SK-N-SH (cell line): ENCODE data around the gene CFAP221. TPM values are rescaled to one million over a fixed set of nuclear protein-coding genes. Genes with fewer than 3 reads are reported as not detected.

Experiments used
- CTCF ChIA-PET: fragments of 300-600, 350-600 bp; formaldehyde crosslinking; extraction: SDS; loops from one replicate; lab custom pipeline; 2021; lab: Yijun Ruan, JAX
- POLR2A ChIA-PET: fragments of 350-600 bp; sonication (Branson Sonifier 250); formaldehyde crosslinking; extraction: SDS; loops from one replicate; lab custom pipeline; 2020; ENCODE audit warnings: antibody characterized with exemption, inconsistent platforms; lab: Yijun Ruan, JAX
- DNase-seq: peaks from one replicate; pipeline ENCODE4 v3.0.0; 2012
- H2AFZ ChIP-seq: fragments of 200-600 bp; sonication (generic); 2 replicates; pipeline ENCODE4 v1.8.1; 2016; ENCODE audit warnings: antibody characterized with exemption, mild to moderate bottlenecking, low read depth
- H3F3A ChIP-seq: fragments of 200-600 bp; sonication (generic); replicated peaks from 2 replicates; pipeline ENCODE3; 2016; ENCODE audit warnings: antibody characterized with exemption, mild to moderate bottlenecking; ENCODE audit not compliant: insufficient read depth
- H3K27ac ChIP-seq, 2 experiments: fragments of 200-500 bp in 1 of 2; fragments of 200-600 bp in 1 of 2; sonication (Bioruptor generic) in 1 of 2; sonication (generic), shearing (Covaris generic) in 1 of 2; 2 replicates each; pipeline versions ENCODE4 v1.5.1 to v1.6.1; 2014 to 2016; ENCODE audit warnings: low read depth in 2 of 2, inconsistent platforms in 1 of 2, low read length in 1 of 2, mild to moderate bottlenecking in 1 of 2, mixed read lengths in 1 of 2
- H3K27me3 ChIP-seq: fragments of 200-600 bp; sonication (generic), shearing (Covaris generic); 2 replicates; pipeline ENCODE4 v1.6.1; 2016; ENCODE audit warnings: mixed run types; ENCODE audit not compliant: insufficient read depth
- H3K36me3 ChIP-seq, 2 experiments: fragments of 200-500 bp in 1 of 2; fragments of 200-600 bp in 1 of 2; sonication (Bioruptor generic) in 1 of 2; sonication (generic) in 1 of 2; replicated peaks in 1 of 2; 2 replicates each; pipeline versions ENCODE3 to v1.5.1; 2014 to 2016; ENCODE audit warnings: low read length in 1 of 2, mild to moderate bottlenecking in 1 of 2; ENCODE audit not compliant: insufficient read depth in 2 of 2, control insufficient read depth in 1 of 2
- H3K4me1 ChIP-seq, 2 experiments: fragments of 200-500 bp in 1 of 2; fragments of 200-600 bp in 1 of 2; sonication (Bioruptor generic) in 1 of 2; sonication (generic), shearing (Covaris generic) in 1 of 2; 2 replicates each; pipeline versions ENCODE4 v1.5.1 to v1.6.1; 2014 to 2016; ENCODE audit warnings: low read depth in 1 of 2, low read length in 1 of 2, mixed run types in 1 of 2; ENCODE audit not compliant: insufficient read depth in 2 of 2, control insufficient read depth in 1 of 2
- H3K4me2 ChIP-seq: fragments of 200-600 bp; sonication (generic), shearing (Covaris generic); 2 replicates; pipeline ENCODE4 v1.6.1; 2017; ENCODE audit warnings: mixed run types
- H3K4me3 ChIP-seq, 2 experiments: fragments of 200-500 bp in 1 of 2; fragments of 200-600 bp in 1 of 2; sonication (Bioruptor generic) in 1 of 2; sonication (generic), shearing (Covaris generic) in 1 of 2; 2 replicates each; pipeline versions ENCODE4 v1.5.1 to v1.8.1; 2014 to 2016; ENCODE audit warnings: low read depth in 2 of 2, inconsistent platforms in 1 of 2, low read length in 1 of 2, mild to moderate bottlenecking in 1 of 2, mixed read lengths in 1 of 2, moderate library complexity in 1 of 2
- H3K79me2 ChIP-seq: fragments of 200-600 bp; sonication (generic); 2 replicates; pipeline ENCODE4 v1.8.1; 2017; ENCODE audit warnings: mild to moderate bottlenecking; ENCODE audit not compliant: insufficient read depth
- H3K9ac ChIP-seq: fragments of 200-600 bp; sonication (generic); 2 replicates; pipeline ENCODE4 v1.6.1; 2017; ENCODE audit warnings: mixed run types
- H3K9me2 ChIP-seq: fragments of 200-600 bp; sonication (generic); 2 replicates; pipeline ENCODE4 v1.6.1; 2017; ENCODE audit warnings: mixed run types
- H3K9me3 ChIP-seq: fragments of 200-600 bp; sonication (generic); 2 replicates; pipeline ENCODE4 v1.6.1; 2017; ENCODE audit warnings: mixed run types, mild to moderate bottlenecking, moderate library complexity
- H4K20me1 ChIP-seq: fragments of 200-600 bp; sonication (generic); 2 replicates; pipeline ENCODE4 v1.6.1; 2017; ENCODE audit warnings: mild to moderate bottlenecking, mixed run types; ENCODE audit not compliant: insufficient read depth
- CHD2 ChIP-seq: fragments of 150-350 bp; IDR thresholded peaks from 2 replicates; pipeline ENCODE4 v1.6.1; 2018; ENCODE audit warnings: low read length; ENCODE audit not compliant: partially characterized antibody
- EZH2phosphoT487 ChIP-seq: fragments of 200-600 bp; sonication (generic); IDR thresholded peaks from 2 replicates; pipeline ENCODE4 v1.6.1; 2017; ENCODE audit warnings: low read depth, mixed run types, mild to moderate bottlenecking, antibody characterized with exemption, moderate library complexity, borderline replicate concordance
- FOSL2 ChIP-seq: IDR thresholded peaks from 2 replicates; pipeline ENCODE4 v1.4.0; 2012; ENCODE audit warnings: low read depth, mild to moderate bottlenecking, moderate library complexity, borderline replicate concordance
- FOXJ3 ChIP-seq: sonication (generic); formaldehyde crosslinking; IDR thresholded peaks from 2 replicates; pipeline ENCODE4 v1.5.1; 2020; ENCODE audit warnings: mild to moderate bottlenecking, missing genetic modification reagents
- GABPA ChIP-seq: IDR thresholded peaks from 2 replicates; pipeline ENCODE4 v1.4.0; 2012; ENCODE audit warnings: low read depth, mild to moderate bottlenecking
- GATA2 ChIP-seq: sonication (generic); formaldehyde crosslinking; IDR thresholded peaks from 2 replicates; pipeline ENCODE4 v1.5.0; 2020; ENCODE audit warnings: mild to moderate bottlenecking, missing genetic modification reagents
- JUND ChIP-seq: IDR thresholded peaks from 2 replicates; pipeline ENCODE4 v1.4.0; 2012
- MAX ChIP-seq: IDR thresholded peaks from 2 replicates; pipeline ENCODE4 v1.4.0; 2012; ENCODE audit warnings: low read depth
- MEF2A ChIP-seq: IDR thresholded peaks from 2 replicates; pipeline ENCODE4 v1.4.0; 2012; ENCODE audit warnings: low read depth, borderline replicate concordance
- MXI1 ChIP-seq: IDR thresholded peaks from 2 replicates; pipeline ENCODE4 v1.6.1; 2012; ENCODE audit warnings: mild to moderate bottlenecking, low read depth, low read length, improper control_type of control experiment
- NFIC ChIP-seq: IDR thresholded peaks from 2 replicates; pipeline ENCODE4 v1.4.0; 2012; ENCODE audit warnings: borderline replicate concordance
- NRF1 ChIP-seq: IDR thresholded peaks from 2 replicates; pipeline ENCODE4 v1.6.1; 2012; ENCODE audit warnings: low read depth, mild to moderate bottlenecking, low read length
- RCOR1 ChIP-seq: fragments of 150-350 bp; IDR thresholded peaks from 2 replicates; pipeline ENCODE4 v1.6.1; 2017; ENCODE audit warnings: antibody characterized with exemption, low read length
- RFX5 ChIP-seq: IDR thresholded peaks from 2 replicates; pipeline ENCODE4 v1.6.1; 2012; ENCODE audit warnings: mild to moderate bottlenecking, improper control_type of control experiment, low read length
- RXRA ChIP-seq: IDR thresholded peaks from 2 replicates; pipeline ENCODE4 v1.4.0; 2012; ENCODE audit warnings: low read depth, mild to moderate bottlenecking, borderline replicate concordance
- SIN3A ChIP-seq: IDR thresholded peaks from 2 replicates; pipeline ENCODE4 v1.6.1; 2012; ENCODE audit warnings: low read depth, mild to moderate bottlenecking, low read length, moderate library complexity, borderline replicate concordance
- SMC3 ChIP-seq: IDR thresholded peaks from 2 replicates; pipeline ENCODE4 v1.6.1; 2012; ENCODE audit warnings: low read depth, low read length, improper control_type of control experiment
- TAF1 ChIP-seq: IDR thresholded peaks from 2 replicates; pipeline ENCODE4 v1.6.1; 2012; ENCODE audit warnings: low read depth, mild to moderate bottlenecking, low read length, moderate library complexity, borderline replicate concordance
- TCF12 ChIP-seq: IDR thresholded peaks from 2 replicates; pipeline ENCODE4 v1.4.0; 2012
- TEAD4 ChIP-seq: IDR thresholded peaks from 2 replicates; pipeline ENCODE4 v1.4.0; 2012; ENCODE audit warnings: mild to moderate bottlenecking, borderline replicate concordance; ENCODE audit not compliant: insufficient read depth
- WGBS: methylation state at CpG from one replicate; pipeline ENCODE4 v1.1.6; 2017; ENCODE audit warnings: low lambda C conversion rate; 5-methylcytosine and 5-hydroxymethylcytosine counted together
- polyA plus RNA-seq, 3 experiments: library from polyadenylated mRNA; depleted of rRNA; stranded (reverse); fragments of >200 nt; gene quantifications; 2 replicates each; pipeline ENCODE4 v1.2.3, GENCODE V29; 2012
- TF ChIP-seq, protein P1 (sequence below): IDR thresholded peaks from 2 replicates; pipeline ENCODE4 v1.4.0; 2012; ENCODE audit warnings: low read depth, borderline replicate concordance
- TF ChIP-seq, protein P2 (sequence below): IDR thresholded peaks from 2 replicates; pipeline ENCODE4; 2012

CFAP221 gene
- polyA plus RNA-seq, 1 of the 3 experiments (the other 2 are of a cell fraction): 0.12 TPM

- no peak for DNase-seq
- 47% methylated on average over 6 of the region's 6 CpGs for WGBS
- no peaks in the 10 kb centered on the region for H3K79me2 ChIP-seq
- no peaks in the 10 kb centered on the region for H3K4me1 ChIP-seq
- H3K9ac ChIP-seq: no peak overlapping the region
- H3K4me2 ChIP-seq: no peak overlapping the region
- H2AFZ ChIP-seq: no peak overlapping the region
- H3K9me3 ChIP-seq: no peaks in the 10 kb centered on the region
- no peaks in the 10 kb centered on the region for H4K20me1 ChIP-seq
- TF ChIP-seq TCF12 (no peak), NRF1 (no peak), TAF1 (no peak)
- POLR2A ChIA-PET: no interaction called here
- no peak overlapping the region for H3K4me3 ChIP-seq
- CTCF ChIA-PET: interaction anchor here (1.5 kb wide), 1 partner anchor 17 kb away, joined by 3 read pairs; no protein-coding TSS in a partner anchor
- H3F3A ChIP-seq: no peaks in the 10 kb centered on the region
- H3K27me3 ChIP-seq: no peaks in the 10 kb centered on the region
- no peaks in the 10 kb centered on the region for H3K36me3 ChIP-seq
- no peaks in the 10 kb centered on the region for H3K9me2 ChIP-seq
- H3K27ac ChIP-seq: no peak overlapping the region
Measured at GRCh38 chr2:119508756-119509155, 35.5 kb upstream of the CFAP221 start.

DNA sequence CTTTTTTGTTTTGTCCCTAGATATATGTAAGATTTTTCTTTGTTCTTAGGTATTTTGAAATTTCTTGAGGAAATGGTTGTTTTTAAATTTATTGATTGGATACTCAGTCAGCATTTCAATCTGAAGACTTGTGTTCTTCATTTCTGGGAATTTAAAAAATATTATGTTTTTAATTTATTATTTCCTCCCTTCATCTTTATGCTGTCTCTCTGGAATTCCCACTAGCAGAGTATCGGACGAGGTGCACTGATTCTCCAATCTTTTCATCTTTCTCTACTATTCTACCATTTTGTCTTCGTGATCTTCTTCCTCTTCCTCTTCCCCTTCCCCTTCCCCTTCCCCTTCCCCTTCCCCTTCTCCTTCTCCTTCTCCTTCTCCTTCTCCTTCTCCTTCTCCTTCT, 32.3 kb upstream of the CFAP221 start:
- Histone ChIP-seq H3K27ac (no peak overlapping the region), H3K27me3 (no peaks in the 10 kb centered on the region), H3K79me2 (no peaks in the 10 kb centered on the region), H3K36me3 (no peaks in the 10 kb centered on the region), H3K4me2 (no peak overlapping the region), H4K20me1 (no peaks in the 10 kb centered on the region), H3K9me3 (no peaks in the 10 kb centered on the region), H3F3A (no peaks in the 10 kb centered on the region), H3K4me3 (no peak overlapping the region), H3K9me2 (no peaks in the 10 kb centered on the region), H2AFZ (no peak overlapping the region), H3K9ac (no peak overlapping the region), H3K4me1 (no peaks in the 10 kb centered on the region)
- no peak for TF ChIP-seq NFIC
- TF ChIP-seq MEF2A: no peak
- no peak for TF ChIP-seq GATA2
- TF ChIP-seq EZH2phosphoT487: no peak
- TF ChIP-seq TCF12: no peak
- no peak for TF ChIP-seq SMC3
- TF ChIP-seq, protein P1, sequence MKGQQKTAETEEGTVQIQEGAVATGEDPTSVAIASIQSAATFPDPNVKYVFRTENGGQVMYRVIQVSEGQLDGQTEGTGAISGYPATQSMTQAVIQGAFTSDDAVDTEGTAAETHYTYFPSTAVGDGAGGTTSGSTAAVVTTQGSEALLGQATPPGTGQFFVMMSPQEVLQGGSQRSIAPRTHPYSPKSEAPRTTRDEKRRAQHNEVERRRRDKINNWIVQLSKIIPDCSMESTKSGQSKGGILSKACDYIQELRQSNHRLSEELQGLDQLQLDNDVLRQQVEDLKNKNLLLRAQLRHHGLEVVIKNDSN: no peak
- TF ChIP-seq MAX: no peak
- TF ChIP-seq TAF1: no peak
- DNase-seq: no peak
- ChIA-PET POLR2A (no interaction called here), CTCF (no interaction called here)
- 45% methylated on average over 3 of the region's 3 CpGs for WGBS

DNA sequence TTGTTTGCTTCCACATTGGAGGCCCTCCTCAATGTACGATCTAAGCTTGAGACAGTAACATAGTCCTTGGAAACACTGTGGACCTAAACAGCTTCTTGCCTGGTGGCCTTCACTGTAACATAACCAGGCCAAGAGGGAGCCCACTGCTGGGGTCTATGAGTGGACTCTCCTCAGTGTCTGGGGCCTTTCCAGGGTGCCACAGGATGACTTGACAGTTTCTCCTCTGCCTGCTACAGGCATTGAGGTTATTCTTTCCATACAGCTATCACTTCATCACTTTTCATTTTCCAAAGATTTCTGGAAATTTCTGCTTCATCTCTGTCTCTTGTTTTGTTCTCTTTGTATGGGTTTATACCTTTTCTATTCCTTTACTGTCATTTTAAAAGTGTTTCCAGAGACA, 31.3 kb upstream of the CFAP221 start:
- Histone ChIP-seq H3K27me3 (no peaks in the 10 kb centered on the region), H4K20me1 (no peaks in the 10 kb centered on the region), H3F3A (no peaks in the 10 kb centered on the region), H3K4me1 (no peaks in the 10 kb centered on the region), H3K79me2 (no peaks in the 10 kb centered on the region), H3K9me2 (no peaks in the 10 kb centered on the region), H3K36me3 (no peaks in the 10 kb centered on the region), H3K27ac (no peak overlapping the region), H3K4me3 (no peak overlapping the region), H3K4me2 (no peak overlapping the region), H3K9ac (no peak overlapping the region), H3K9me3 (no peaks in the 10 kb centered on the region), H2AFZ (no peak overlapping the region)
- 50% methylated on average over 1 of the region's 1 CpG for WGBS
- ChIA-PET CTCF (no interaction called here), POLR2A (no interaction called here)
- no peak for DNase-seq
- TF ChIP-seq EZH2phosphoT487: no peak
- no peak for TF ChIP-seq SMC3
- TF ChIP-seq CHD2: no peak
- no peak for TF ChIP-seq NRF1
- no peak for TF ChIP-seq FOSL2
- TF ChIP-seq FOXJ3 (CRISPR knock-in tag): no peak
- TF ChIP-seq NFIC: no peak
- TF ChIP-seq, protein P2, sequence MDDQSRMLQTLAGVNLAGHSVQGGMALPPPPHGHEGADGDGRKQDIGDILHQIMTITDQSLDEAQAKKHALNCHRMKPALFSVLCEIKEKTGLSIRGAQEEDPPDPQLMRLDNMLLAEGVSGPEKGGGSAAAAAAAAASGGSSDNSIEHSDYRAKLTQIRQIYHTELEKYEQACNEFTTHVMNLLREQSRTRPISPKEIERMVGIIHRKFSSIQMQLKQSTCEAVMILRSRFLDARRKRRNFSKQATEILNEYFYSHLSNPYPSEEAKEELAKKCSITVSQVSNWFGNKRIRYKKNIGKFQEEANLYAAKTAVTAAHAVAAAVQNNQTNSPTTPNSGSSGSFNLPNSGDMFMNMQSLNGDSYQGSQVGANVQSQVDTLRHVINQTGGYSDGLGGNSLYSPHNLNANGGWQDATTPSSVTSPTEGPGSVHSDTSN: no peak
- TF ChIP-seq TEAD4: no peak
- no peak for TF ChIP-seq RCOR1
- no peak for TF ChIP-seq GABPA
- TF ChIP-seq TAF1: no peak
- no peak for TF ChIP-seq RFX5
- no peak for TF ChIP-seq SIN3A
- no peak for TF ChIP-seq MXI1
- TF ChIP-seq JUND: no peak
- TF ChIP-seq RXRA: no peak
